Right ventricle myocardium superior (tissue), 1 donor: ENCODE data around the gene ZNF346. TPM values are rescaled to one million over a fixed set of nuclear protein-coding genes. Genes with fewer than 3 reads are reported as not detected.

Source experiments
- total RNA-seq: library from RNA; stranded (reverse); fragmentation: NEBNext Ultra II Directional; extraction: Animal tissue kit (Norgen Biotek cat#: 25700); gene quantifications from one replicate; pipeline ENCODE4 v1.2.1, GENCODE V29; 2021
- donor health status: DM: no; HTN: yes; CAD: no; lungs with severe emphysema.

ZNF346 gene
- total RNA-seq, 1 donor from 2014 or later: 5.7 TPM

Other genes starting within 250 kb of the ZNF346 start
- 0.05 TPM for gene UNC5A, start 212.1 kb upstream of the ZNF346 start, total RNA-seq
- 7.2 TPM for gene HK3, start 123.3 kb upstream of the ZNF346 start, total RNA-seq
- 32.1 TPM for gene UIMC1, start 15.9 kb upstream of the ZNF346 start, total RNA-seq
- gene FGFR4, start 64.2 kb downstream of the ZNF346 start, total RNA-seq: 2.3 TPM
- 33.6 TPM for gene NSD1, start 111.1 kb downstream of the ZNF346 start, total RNA-seq